ENCODE data around the gene PLEKHH1.

Gene PLEKHH1

GRCh38 chr14:67533754-67534085 is 630 bp downstream of the PLEKHH1 start:
- peaks cover 16% of the 10 kb centered on the region for H3K4me1 ChIP-seq (ENCODE audit: control insufficient read depth, low read length)
- H3K9me2 ChIP-seq (replicated peaks; ENCODE audit: control insufficient read depth, low read length) = no peaks in the 10 kb centered on the region
- H3K27ac ChIP-seq (ENCODE audit: low read depth, low read length) = no peak overlapping the region
- H3K4me2 ChIP-seq (ENCODE audit: low read length) = peak overlapping the region; percentile 72
- peak overlapping the region; percentile 65 for H3K4me3 ChIP-seq (ENCODE audit: low read length)
- no peaks in the 10 kb centered on the region for H3K79me2 ChIP-seq (ENCODE audit: control insufficient read depth, low read length)
- H3K27me3 ChIP-seq (ENCODE audit: control insufficient read depth, low read length) = peaks cover 58% of the 10 kb centered on the region
- no peaks in the 10 kb centered on the region for H3K36me3 ChIP-seq (ENCODE audit: control insufficient read depth, low read length)
- H3F3A ChIP-seq (ENCODE audit: control insufficient read depth, insufficient read depth) = no peaks in the 10 kb centered on the region
- H3K9me3 ChIP-seq (ENCODE audit: control insufficient read depth, insufficient read depth, low read length) = no peaks in the 10 kb centered on the region
- no peaks in the 10 kb centered on the region for H4K20me1 ChIP-seq (ENCODE audit: control insufficient read depth, insufficient read depth, low read depth, low read length)
- no peak for TF ChIP-seq EZH2phosphoT487 (IDR thresholded peaks at IDR 0.05; ENCODE audit: borderline replicate concordance, low read length)
- TF ChIP-seq, protein P1, sequence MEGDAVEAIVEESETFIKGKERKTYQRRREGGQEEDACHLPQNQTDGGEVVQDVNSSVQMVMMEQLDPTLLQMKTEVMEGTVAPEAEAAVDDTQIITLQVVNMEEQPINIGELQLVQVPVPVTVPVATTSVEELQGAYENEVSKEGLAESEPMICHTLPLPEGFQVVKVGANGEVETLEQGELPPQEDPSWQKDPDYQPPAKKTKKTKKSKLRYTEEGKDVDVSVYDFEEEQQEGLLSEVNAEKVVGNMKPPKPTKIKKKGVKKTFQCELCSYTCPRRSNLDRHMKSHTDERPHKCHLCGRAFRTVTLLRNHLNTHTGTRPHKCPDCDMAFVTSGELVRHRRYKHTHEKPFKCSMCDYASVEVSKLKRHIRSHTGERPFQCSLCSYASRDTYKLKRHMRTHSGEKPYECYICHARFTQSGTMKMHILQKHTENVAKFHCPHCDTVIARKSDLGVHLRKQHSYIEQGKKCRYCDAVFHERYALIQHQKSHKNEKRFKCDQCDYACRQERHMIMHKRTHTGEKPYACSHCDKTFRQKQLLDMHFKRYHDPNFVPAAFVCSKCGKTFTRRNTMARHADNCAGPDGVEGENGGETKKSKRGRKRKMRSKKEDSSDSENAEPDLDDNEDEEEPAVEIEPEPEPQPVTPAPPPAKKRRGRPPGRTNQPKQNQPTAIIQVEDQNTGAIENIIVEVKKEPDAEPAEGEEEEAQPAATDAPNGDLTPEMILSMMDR (IDR thresholded peaks at IDR 0.05; ENCODE audit: low read depth, low read length, poor library complexity, severe bottlenecking) = no peak

DNA sequence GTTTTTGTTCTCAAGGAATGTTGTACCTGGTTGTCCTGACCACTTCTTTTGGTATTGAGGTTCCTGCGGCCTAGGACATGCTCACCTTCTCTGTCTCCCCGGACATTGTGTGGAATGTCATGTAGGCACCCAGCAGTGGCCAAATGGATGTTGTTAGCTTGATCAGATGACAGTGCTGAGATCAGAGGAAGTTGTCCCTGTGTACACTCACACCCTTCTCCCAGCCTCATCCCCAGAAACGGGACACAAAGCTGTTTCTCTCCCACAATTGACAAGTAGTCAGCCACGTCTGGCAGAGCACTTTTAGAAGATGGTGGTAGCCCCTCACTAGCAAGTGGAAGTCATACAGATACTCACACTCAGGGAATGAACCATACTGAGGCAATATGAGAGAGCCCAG is 3.0 kb downstream of the PLEKHH1 start:
- Histone ChIP-seq H3K27me3 (ENCODE audit: control insufficient read depth, low read length) (peaks cover 68% of the 10 kb centered on the region), H4K20me1 (ENCODE audit: control insufficient read depth, insufficient read depth, low read depth, low read length) (no peaks in the 10 kb centered on the region)
- TF ChIP-seq, protein P1 (IDR thresholded peaks at IDR 0.05; ENCODE audit: low read depth, low read length, poor library complexity, severe bottlenecking) = no peak
- no peak for TF ChIP-seq EZH2phosphoT487 (IDR thresholded peaks at IDR 0.05; ENCODE audit: borderline replicate concordance, low read length)

DNA sequence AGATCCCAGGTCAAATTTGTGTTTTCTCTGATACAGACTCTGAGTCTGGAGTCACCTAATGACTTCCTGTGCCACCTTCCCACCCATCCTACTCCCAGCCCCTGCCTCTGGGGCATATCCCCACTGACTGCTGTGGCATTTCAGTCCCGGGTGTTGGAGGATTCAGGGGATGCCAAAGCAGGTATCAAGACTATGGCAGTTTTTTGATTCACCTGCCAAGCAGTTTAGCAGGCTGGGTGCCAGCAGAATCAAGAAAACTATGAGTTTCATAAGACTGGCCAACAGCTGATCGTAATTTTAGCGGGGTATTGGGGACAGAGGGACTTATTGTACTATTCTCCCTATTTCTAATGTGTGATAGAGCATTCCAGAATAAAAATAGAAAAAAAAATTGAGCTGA is 4.6 kb downstream of the PLEKHH1 start:
- TF ChIP-seq, protein P1 (IDR thresholded peaks at IDR 0.05; ENCODE audit: low read depth, low read length, poor library complexity, severe bottlenecking) = no peak
- no peak for TF ChIP-seq EZH2phosphoT487 (IDR thresholded peaks at IDR 0.05; ENCODE audit: borderline replicate concordance, low read length)
- H3K4me3 ChIP-seq (ENCODE audit: low read length) = no peak overlapping the region
- no peaks in the 10 kb centered on the region for H4K20me1 ChIP-seq (ENCODE audit: control insufficient read depth, insufficient read depth, low read depth, low read length)
- no peaks in the 10 kb centered on the region for H3K36me3 ChIP-seq (ENCODE audit: control insufficient read depth, low read length)
- H3K9me2 ChIP-seq (replicated peaks; ENCODE audit: control insufficient read depth, low read length) = no peaks in the 10 kb centered on the region
- H3F3A ChIP-seq (ENCODE audit: control insufficient read depth, insufficient read depth) = no peaks in the 10 kb centered on the region
- no peaks in the 10 kb centered on the region for H3K9me3 ChIP-seq (ENCODE audit: control insufficient read depth, insufficient read depth, low read length)
- H3K27ac ChIP-seq (ENCODE audit: low read depth, low read length) = no peak overlapping the region
- H3K79me2 ChIP-seq (ENCODE audit: control insufficient read depth, low read length) = no peaks in the 10 kb centered on the region
- no peak overlapping the region for H3K4me2 ChIP-seq (ENCODE audit: low read length)
- H3K27me3 ChIP-seq (ENCODE audit: control insufficient read depth, low read length) = peaks cover 65% of the 10 kb centered on the region
- peaks cover 14% of the 10 kb centered on the region for H3K4me1 ChIP-seq (ENCODE audit: control insufficient read depth, low read length)

More for the DNA sequence above, 3.0 kb downstream of the PLEKHH1 start:
- no peak overlapping the region for H3K4me2 ChIP-seq (ENCODE audit: low read length)
- H3K79me2 ChIP-seq (ENCODE audit: control insufficient read depth, low read length) = no peaks in the 10 kb centered on the region
- peaks cover 16% of the 10 kb centered on the region for H3K4me1 ChIP-seq (ENCODE audit: control insufficient read depth, low read length)
- H3K9me2 ChIP-seq (replicated peaks; ENCODE audit: control insufficient read depth, low read length) = no peaks in the 10 kb centered on the region
- H3K27ac ChIP-seq (ENCODE audit: low read depth, low read length) = no peak overlapping the region
- H3K9me3 ChIP-seq (ENCODE audit: control insufficient read depth, insufficient read depth, low read length) = no peaks in the 10 kb centered on the region
- no peak overlapping the region for H3K4me3 ChIP-seq (ENCODE audit: low read length)
- H3K36me3 ChIP-seq (ENCODE audit: control insufficient read depth, low read length) = no peaks in the 10 kb centered on the region
- H3F3A ChIP-seq (ENCODE audit: control insufficient read depth, insufficient read depth) = no peaks in the 10 kb centered on the region

GRCh38 chr14:67538501-67538900 is 5.4 kb downstream of the PLEKHH1 start:
- no peaks in the 10 kb centered on the region for H3K79me2 ChIP-seq (ENCODE audit: control insufficient read depth, low read length)

More at GRCh38 chr14:67538501-67538900, 5.4 kb downstream of the PLEKHH1 start:
- no peaks in the 10 kb centered on the region for H3K36me3 ChIP-seq (ENCODE audit: control insufficient read depth, low read length)
- no peaks in the 10 kb centered on the region for H3K9me2 ChIP-seq (replicated peaks; ENCODE audit: control insufficient read depth, low read length)
- no peak overlapping the region for H3K4me3 ChIP-seq (ENCODE audit: low read length)
- H3K27ac ChIP-seq (ENCODE audit: low read depth, low read length) = no peak overlapping the region
- H4K20me1 ChIP-seq (ENCODE audit: control insufficient read depth, insufficient read depth, low read depth, low read length) = no peaks in the 10 kb centered on the region
- H3K9me3 ChIP-seq (ENCODE audit: control insufficient read depth, insufficient read depth, low read length) = no peaks in the 10 kb centered on the region
- H3K4me2 ChIP-seq (ENCODE audit: low read length) = no peak overlapping the region
- TF ChIP-seq EZH2phosphoT487 (IDR thresholded peaks at IDR 0.05; ENCODE audit: borderline replicate concordance, low read length) = no peak
- TF ChIP-seq, protein P1 (IDR thresholded peaks at IDR 0.05; ENCODE audit: low read depth, low read length, poor library complexity, severe bottlenecking) = no peak
- no peaks in the 10 kb centered on the region for H3F3A ChIP-seq (ENCODE audit: control insufficient read depth, insufficient read depth)
- peaks cover 64% of the 10 kb centered on the region for H3K27me3 ChIP-seq (ENCODE audit: control insufficient read depth, low read length)
- H3K4me1 ChIP-seq (ENCODE audit: control insufficient read depth, low read length) = peaks cover 11% of the 10 kb centered on the region

Measured in DOHH2 (cell line).